Spleen (tissue), 11 donors: ENCODE data around the gene DACT1. TPM values are rescaled to one million over a fixed set of nuclear protein-coding genes. Genes with fewer than 3 reads are reported as not detected.

Source experiments
- DNase-seq: peaks from one replicate; pipeline ENCODE4 v3.0.0-alpha.2; 2020
- H3K27ac ChIP-seq, 8 donors: fragments of 200-600 bp; sonication (generic) in 7 of 8; 1 replicate in 4 of 8; 2 replicates in 4 of 8; pipeline versions ENCODE4 v1.5.0 to v1.8.0; 2016 to 2021; ENCODE audit warnings: inconsistent platforms in 4 of 8, mild to moderate bottlenecking in 4 of 8, moderate library complexity in 1 of 8
- H3K27me3 ChIP-seq, 7 donors: fragments of 200-600 bp; sonication (generic) in 6 of 7; replicated peaks in 1 of 7; 1 replicate in 4 of 7; 2 replicates in 3 of 7; pipeline versions ENCODE4 v1.5.0 to v1.8.0; 2016 to 2021; ENCODE audit warnings: inconsistent platforms in 3 of 7, mild to moderate bottlenecking in 1 of 7
- H3K36me3 ChIP-seq, 6 donors: fragments of 200-600 bp; sonication (generic) in 5 of 6; 1 replicate in 4 of 6; 2 replicates in 2 of 6; pipeline versions ENCODE4 v1.5.0 to v1.8.0; 2016 to 2021; ENCODE audit warnings: inconsistent platforms in 2 of 6
- H3K4me1 ChIP-seq, 6 donors: fragments of 200-600 bp; sonication (generic) in 5 of 6; 1 replicate in 3 of 6; 2 replicates in 3 of 6; pipeline versions ENCODE4 v1.5.0 to v1.8.0; 2016 to 2021; ENCODE audit warnings: inconsistent platforms in 3 of 6
- H3K4me3 ChIP-seq, 8 donors: fragments of 200-600 bp; sonication (generic) in 7 of 8; 1 replicate in 4 of 8; 2 replicates in 4 of 8; pipeline versions ENCODE4 v1.5.0 to v1.8.0; 2016 to 2021; ENCODE audit warnings: inconsistent platforms in 4 of 8, mild to moderate bottlenecking in 4 of 8, moderate library complexity in 2 of 8
- H3K9me3 ChIP-seq, 8 donors: fragments of 200-600 bp; sonication (generic) in 7 of 8; 1 replicate in 4 of 8; 2 replicates in 4 of 8; pipeline versions ENCODE4 v1.5.0 to v1.8.0; 2016 to 2021; ENCODE audit warnings: inconsistent platforms in 4 of 8
- POLR2A ChIP-seq, 3 donors: fragments of 450-650 bp; IDR thresholded peaks; one replicate each; pipeline ENCODE4 v1.5.1; 2017; ENCODE audit warnings: antibody characterized with exemption in 3 of 3, mild to moderate bottlenecking in 1 of 3
- POLR2AphosphoS5 ChIP-seq, 3 donors: sonication (generic); formaldehyde crosslinking; IDR thresholded peaks; one replicate each; pipeline ENCODE4 v1.5.1; 2017; ENCODE audit warnings: antibody characterized with exemption in 3 of 3
- WGBS, 5 donors: extraction: QIAGEN DNeasy Blood & Tissue Kit in 3 of 5; methylation state at CpG; one replicate each; pipeline versions ENCODE4 v1.1.5 to v1.1.7; 2013 to 2018; 5-methylcytosine and 5-hydroxymethylcytosine counted together
- intact Hi-C: fragments of 100-400 bp; cut with DNase I; formaldehyde crosslinking; loops from one replicate; pipeline ENCODE4 v1.15.0; 2023; ENCODE audit warnings: low total_unique reads
- polyA plus RNA-seq, 3 donors: library from polyadenylated mRNA; stranded (reverse); fragments of 200-250 nt; gene quantifications; one replicate each; pipeline ENCODE4 v1.2.1, GENCODE V29; 2013
- total RNA-seq, 7 donors: library from RNA; depleted of rRNA in 3 of 7; stranded (reverse); fragments of >200 nt in 3 of 7; fragmentation: NEBNext Ultra II Directional in 4 of 7; extraction: Animal tissue kit (Norgen Biotek cat#: 25700) in 4 of 7; gene quantifications; one replicate each; pipeline versions ENCODE4 v1.1.0 to v1.2.1, GENCODE V29; 2016 to 2021
- TF ChIP-seq, protein P1 (sequence below), 11 experiments: fragments of 200-600 bp in 7 of 11; fragments of 450-650 bp in 4 of 11; sonication (generic) in 4 of 11; IDR thresholded peaks in 8 of 11; conservative IDR thresholded peaks in 3 of 11; 1 replicate in 7 of 11; 2 replicates in 4 of 11; pipeline versions ENCODE4 v1.4.0 to v1.8.0; 2016 to 2021; ENCODE audit warnings: antibody characterized with exemption in 11 of 11, inconsistent platforms in 4 of 11, mild to moderate bottlenecking in 1 of 11
- donor health status: healthy with polysubstance abuse.
- donor health status: DM: no; HTN: no; CAD: no; lungs with moderate emphysema.
- donor health status: DM: no; HTN: no; CAD: no.
- donor health status: Bipolar disorder and iron deficiency.
- donor health status: healthy.
- donor health status: DM: no; HTN: no; CAD: no.
- donor health status: DM: yes; HTN: yes; CAD: no.

DACT1 gene
- total and polyA plus RNA-seq, 10 donors, result 1.3 to 23.4 (median 8.6) TPM

DNA sequence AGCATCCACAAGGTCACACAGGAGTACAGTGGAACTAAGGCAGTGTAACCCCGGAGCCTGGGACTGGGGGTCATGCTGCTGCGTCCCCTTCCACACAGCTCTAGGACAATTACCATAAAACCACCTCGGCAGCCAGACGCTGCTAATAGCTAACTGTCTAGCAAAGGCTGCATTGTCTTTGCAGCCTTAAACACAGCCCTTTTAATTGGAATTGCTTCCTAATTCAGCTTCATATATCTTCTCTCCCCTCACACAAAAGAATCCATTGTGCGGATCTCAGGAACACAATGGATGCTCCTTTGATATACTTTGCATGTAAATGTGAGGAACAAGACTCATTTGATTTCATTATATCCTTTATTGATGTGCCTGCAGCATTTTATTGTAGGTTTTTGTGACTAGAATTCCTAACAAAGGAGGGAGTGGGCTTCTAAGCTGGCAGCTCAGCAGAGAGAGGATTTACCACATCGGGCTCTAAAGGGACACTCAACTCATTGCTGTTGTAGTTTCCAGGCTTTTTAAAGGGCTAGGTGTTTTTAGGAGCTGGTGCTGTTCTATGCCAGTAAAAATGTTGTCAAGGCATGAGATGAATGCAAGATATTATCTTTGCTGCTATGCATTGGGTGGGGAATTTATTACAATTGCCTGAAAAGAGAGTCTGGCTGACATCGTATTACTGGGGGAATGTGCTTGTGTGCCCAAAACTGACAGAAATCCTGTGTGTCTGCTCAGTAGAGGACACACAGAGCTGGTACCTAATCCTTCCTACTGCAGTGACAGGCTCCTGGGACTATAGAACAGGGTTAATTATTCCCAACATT, 30.4 kb upstream of the DACT1 start:
- DNase-seq, result no peak
- intact Hi-C loops, result no loop called here
- Histone ChIP-seq H3K9me3 (no peaks in the 10 kb centered on the region), H3K36me3 (no peaks in the 10 kb centered on the region), H3K27ac (no peak overlapping the region), H3K4me3 (no peak overlapping the region), H3K4me1 (no peaks in the 10 kb centered on the region), H3K27me3 (no peaks in the 10 kb centered on the region)
- WGBS, 5 donors, result 77 to 86% (median 85%) methylated on average over 7 of the region's 7 CpGs
- TF ChIP-seq POLR2A (IDR thresholded peaks at IDR 0.05) (no peak), POLR2AphosphoS5 (IDR thresholded peaks at IDR 0.05) (no peak)
- TF ChIP-seq, protein P1, sequence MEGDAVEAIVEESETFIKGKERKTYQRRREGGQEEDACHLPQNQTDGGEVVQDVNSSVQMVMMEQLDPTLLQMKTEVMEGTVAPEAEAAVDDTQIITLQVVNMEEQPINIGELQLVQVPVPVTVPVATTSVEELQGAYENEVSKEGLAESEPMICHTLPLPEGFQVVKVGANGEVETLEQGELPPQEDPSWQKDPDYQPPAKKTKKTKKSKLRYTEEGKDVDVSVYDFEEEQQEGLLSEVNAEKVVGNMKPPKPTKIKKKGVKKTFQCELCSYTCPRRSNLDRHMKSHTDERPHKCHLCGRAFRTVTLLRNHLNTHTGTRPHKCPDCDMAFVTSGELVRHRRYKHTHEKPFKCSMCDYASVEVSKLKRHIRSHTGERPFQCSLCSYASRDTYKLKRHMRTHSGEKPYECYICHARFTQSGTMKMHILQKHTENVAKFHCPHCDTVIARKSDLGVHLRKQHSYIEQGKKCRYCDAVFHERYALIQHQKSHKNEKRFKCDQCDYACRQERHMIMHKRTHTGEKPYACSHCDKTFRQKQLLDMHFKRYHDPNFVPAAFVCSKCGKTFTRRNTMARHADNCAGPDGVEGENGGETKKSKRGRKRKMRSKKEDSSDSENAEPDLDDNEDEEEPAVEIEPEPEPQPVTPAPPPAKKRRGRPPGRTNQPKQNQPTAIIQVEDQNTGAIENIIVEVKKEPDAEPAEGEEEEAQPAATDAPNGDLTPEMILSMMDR (IDR thresholded peaks at IDR 0.05 in 8 of 11, conservative IDR thresholded peaks at IDR 0.05 in 3 of 11), result no peak

DNA sequence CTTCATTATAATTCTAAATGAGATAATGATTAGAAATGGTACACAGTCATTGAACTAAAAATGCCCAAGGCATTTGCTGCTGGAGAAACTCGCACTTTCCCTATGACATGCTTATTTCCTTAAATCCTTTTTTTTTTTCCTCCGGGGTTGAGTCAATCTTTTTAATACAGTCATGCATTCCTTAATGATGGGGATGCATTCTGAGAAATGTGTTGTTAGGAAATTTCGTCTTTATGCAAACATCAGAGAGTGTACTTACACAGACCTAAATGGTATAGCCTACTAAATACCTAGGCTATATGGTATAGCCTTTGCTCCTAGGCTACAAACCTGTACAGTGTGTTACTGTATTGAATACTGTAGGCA, 29.8 kb upstream of the DACT1 start:
- DNase-seq, result no peak
- Histone ChIP-seq H3K4me3 (no peak overlapping the region), H3K4me1 (no peaks in the 10 kb centered on the region), H3K36me3 (no peaks in the 10 kb centered on the region), H3K27me3 (no peaks in the 10 kb centered on the region), H3K9me3 (no peaks in the 10 kb centered on the region), H3K27ac (no peak overlapping the region)
- 71 to 86% (median 80%) methylated on average over 3 of the region's 3 CpGs for WGBS, 5 donors
- TF ChIP-seq, protein P1 (IDR thresholded peaks at IDR 0.05 in 8 of 11, conservative IDR thresholded peaks at IDR 0.05 in 3 of 11), result no peak
- TF ChIP-seq POLR2AphosphoS5 (IDR thresholded peaks at IDR 0.05) (no peak), POLR2A (IDR thresholded peaks at IDR 0.05) (no peak)
- intact Hi-C loops, result no loop called here

DNA sequence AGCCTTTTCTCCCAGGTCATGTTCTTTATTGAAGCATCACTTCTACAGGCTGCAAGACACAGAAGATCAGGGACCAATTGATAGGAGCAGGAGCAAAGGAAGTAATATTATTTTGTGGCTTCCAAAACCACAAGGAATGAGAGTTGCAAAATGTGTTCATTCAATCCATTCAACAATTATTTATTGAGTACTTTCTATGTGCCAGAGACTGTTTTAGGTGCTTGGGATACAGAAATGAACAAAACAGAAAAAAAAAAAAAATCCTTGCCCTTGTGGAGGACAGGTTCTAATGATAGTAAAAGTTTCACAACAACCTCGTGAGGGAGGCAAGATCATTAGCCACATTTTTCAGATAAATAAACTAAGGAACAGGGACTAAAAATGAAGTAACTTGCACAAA, 20.1 kb upstream of the DACT1 start:
- Histone ChIP-seq H3K4me1 (no peaks in the 10 kb centered on the region), H3K9me3 (no peaks in the 10 kb centered on the region), H3K36me3 (no peaks in the 10 kb centered on the region), H3K4me3 (no peak overlapping the region), H3K27me3 (peaks cover 0 to 3% (median 0%) of the 10 kb centered on the region in 7 donors), H3K27ac (no peak overlapping the region)
- intact Hi-C loops, result no loop called here
- no peak for DNase-seq
- TF ChIP-seq POLR2A (IDR thresholded peaks at IDR 0.05) (no peak), POLR2AphosphoS5 (IDR thresholded peaks at IDR 0.05) (no peak)
- TF ChIP-seq, protein P1 (IDR thresholded peaks at IDR 0.05 in 8 of 11, conservative IDR thresholded peaks at IDR 0.05 in 3 of 11), result no peak
- 24 to 50% (median 35%) methylated on average over 1 of the region's 1 CpG for whole genome bisulfite sequencing, 5 donors

DNA sequence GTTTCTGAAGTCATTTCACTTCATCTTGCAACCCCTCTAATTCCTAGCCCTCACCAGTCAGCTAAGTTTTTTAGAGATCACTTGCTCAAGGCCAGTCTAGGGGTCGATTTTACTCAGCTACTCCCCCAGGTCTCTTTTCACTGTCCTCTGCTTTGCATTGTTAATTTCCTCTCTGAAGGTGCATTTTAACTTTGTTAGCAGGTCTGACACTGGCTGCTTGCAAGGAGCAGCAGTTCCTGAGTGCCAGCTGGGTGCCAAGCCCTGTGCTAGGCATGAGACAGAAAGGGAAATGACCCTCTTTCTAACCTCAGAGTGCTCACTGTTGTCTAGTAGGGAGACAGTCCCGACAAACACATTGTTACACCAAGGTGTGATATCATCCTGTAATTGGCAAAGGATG, 17.8 kb upstream of the DACT1 start:
- intact Hi-C loops, result no loop called here
- 53 to 75% (median 57%) methylated on average over 2 of the region's 2 CpGs for WGBS, 5 donors
- Histone ChIP-seq H3K27me3 (no peaks in the 10 kb centered on the region), H3K36me3 (no peaks in the 10 kb centered on the region), H3K9me3 (no peaks in the 10 kb centered on the region), H3K4me3 (no peak overlapping the region), H3K4me1 (no peaks in the 10 kb centered on the region), H3K27ac (no peak overlapping the region)
- DNase-seq, result no peak
- TF ChIP-seq POLR2A (IDR thresholded peaks at IDR 0.05), result no peak
- TF ChIP-seq POLR2AphosphoS5 (IDR thresholded peaks at IDR 0.05), result no peak
- TF ChIP-seq, protein P1 (IDR thresholded peaks at IDR 0.05 in 8 of 11, conservative IDR thresholded peaks at IDR 0.05 in 3 of 11), result no peak
